ENCODE results near the gene OR2V1.

- no peak for TF ChIP-seq CTCF (IDR thresholded peaks at IDR 0.05)
- no peak for TF ChIP-seq POLR2A (IDR thresholded peaks at IDR 0.05)
Observed at GRCh38 chr5:181168595-181169118, 37.7 kb upstream of the OR2V1 start.

Data from uterus (tissue), 2 donors.